A549 (cell line): ENCODE data around the gene WWC1. TPM values are rescaled to one million over a fixed set of nuclear protein-coding genes. Genes with fewer than 3 reads are reported as not detected.

ENCODE experiments used
- ATAC-seq, 2 experiments: fragments of 200-7000 bp in 1 of 2; fragments of >200 bp in 1 of 2; cut with Nextera tagmentation in 1 of 2; cut with Tn5 transposase in 1 of 2; 3 replicates each; pipeline versions ENCODE4 v1.8.0 to v1.9.1; 2018 to 2020; ENCODE audit warnings: mild to moderate bottlenecking in 1 of 2, moderate library complexity in 1 of 2
- CTCF ChIA-PET: fragments of 300-600 bp; sonication (Branson Sonifier 250); formaldehyde crosslinking; extraction: SDS; loops from one replicate; lab custom pipeline; 2021; ENCODE audit warnings: antibody characterized with exemption, inconsistent platforms; lab: Yijun Ruan, JAX
- POLR2A ChIA-PET: fragments of 350-600 bp; formaldehyde crosslinking; extraction: SDS; loops from one replicate; lab custom pipeline; 2021; ENCODE audit warnings: antibody characterized with exemption, inconsistent platforms; lab: Yijun Ruan, JAX
- DNase-seq, 2 experiments: peaks; one replicate each; pipeline versions ENCODE4 v3.0.0 to v3.0.0-alpha.2; 2011 to 2016; ENCODE audit warnings: low read depth in 1 of 2, low spot score in 1 of 2
- FAIRE-seq: peaks from 2 replicates; lab custom pipeline; 2011; peaks lifted over from hg19 to GRCh38; lab: Jason Lieb, UNC
- H3K27ac ChIP-seq, 2 experiments: fragments of >200 bp; sonication (Bioruptor Twin); formaldehyde crosslinking; 3 replicates each; pipeline ENCODE4 v1.5.1; 2016 to 2017
- H3K4me1 ChIP-seq: fragments of >200 bp; sonication (Bioruptor Twin); formaldehyde crosslinking; 3 replicates; pipeline ENCODE4 v1.6.1; 2016
- H3K4me2 ChIP-seq: fragments of >200 bp; sonication (Bioruptor Twin); formaldehyde crosslinking; 3 replicates; pipeline ENCODE4 v1.6.1; 2016
- H3K4me3 ChIP-seq: fragments of >200 bp; sonication (Bioruptor Twin); formaldehyde crosslinking; 3 replicates; pipeline ENCODE4 v1.5.1; 2016
- H3K9me3 ChIP-seq: fragments of >200 bp; sonication (Bioruptor Twin); formaldehyde crosslinking; 3 replicates; pipeline ENCODE4 v1.6.1; 2016
- CBX2 ChIP-seq: fragments of 200-600 bp; sonication (generic); IDR thresholded peaks from 2 replicates; pipeline ENCODE4 v1.6.1; 2016; ENCODE audit warnings: low read depth, mild to moderate bottlenecking, borderline replicate concordance
- CEBPB ChIP-seq, 2 experiments: fragments of >200 bp in 1 of 2; sonication (Bioruptor Twin) in 1 of 2; formaldehyde crosslinking in 1 of 2; IDR thresholded peaks; 2 replicates each; pipeline ENCODE4 v1.6.1; 2012 to 2016
- FOSB ChIP-seq: fragments of 250-450 bp; sonication (Bioruptor Pico); IDR thresholded peaks from 2 replicates; pipeline ENCODE4 v1.5.0; 2020; ENCODE audit warnings: mild to moderate bottlenecking, moderate library complexity
- FOXS1 ChIP-seq: fragments of 250-450 bp; sonication (Bioruptor Pico); IDR thresholded peaks from 2 replicates; pipeline ENCODE4 v1.5.0; 2020; ENCODE audit warnings: mild to moderate bottlenecking, moderate library complexity
- GATA3 ChIP-seq: IDR thresholded peaks from 2 replicates; pipeline ENCODE4 v1.6.1; 2012; ENCODE audit warnings: borderline replicate concordance
- HEYL ChIP-seq: fragments of 250-450 bp; sonication (Bioruptor Pico); IDR thresholded peaks from 2 replicates; pipeline ENCODE4 v1.8.0; 2021; ENCODE audit warnings: mild to moderate bottlenecking, moderate library complexity
- HOXA7 ChIP-seq: fragments of 250-450 bp; sonication (Bioruptor Pico); IDR thresholded peaks from 2 replicates; pipeline ENCODE4 v1.5.0; 2020; ENCODE audit warnings: mild to moderate bottlenecking, moderate library complexity
- HOXB13 ChIP-seq: fragments of 250-450 bp; sonication (Bioruptor Pico); IDR thresholded peaks from 2 replicates; pipeline ENCODE4 v1.5.0; 2020; ENCODE audit warnings: low read depth, mild to moderate bottlenecking, moderate library complexity
- MAFK ChIP-seq: fragments of 450-650 bp; IDR thresholded peaks from 2 replicates; pipeline ENCODE4 v1.6.1; 2014; ENCODE audit not compliant: partially characterized antibody
- MYC ChIP-seq: IDR thresholded peaks from 2 replicates; pipeline ENCODE4 v1.6.1; 2012; ENCODE audit warnings: mild to moderate bottlenecking, inconsistent platforms, low read length, improper control_type of control experiment, borderline replicate concordance
- NFE2L2 ChIP-seq: fragments of 150-350 bp; conservative IDR thresholded peaks from 2 replicates; pipeline ENCODE4 v1.6.1; 2014; ENCODE audit warnings: low read length
- PHF8 ChIP-seq: fragments of 200-600 bp; sonication (generic); IDR thresholded peaks from 2 replicates; pipeline ENCODE4 v1.6.1; 2016; ENCODE audit warnings: low read depth, mild to moderate bottlenecking, antibody characterized with exemption, moderate library complexity, borderline replicate concordance
- RAD21 ChIP-seq, 2 experiments: fragments of >200 bp in 1 of 2; sonication (Bioruptor Twin) in 1 of 2; formaldehyde crosslinking in 1 of 2; IDR thresholded peaks in 1 of 2; conservative IDR thresholded peaks in 1 of 2; 2 replicates in 1 of 2; 3 replicates in 1 of 2; pipeline ENCODE4 v1.6.1; 2012 to 2018; ENCODE audit warnings: inconsistent platforms in 1 of 2
- RFX5 ChIP-seq: fragments of 450-650 bp; IDR thresholded peaks from 2 replicates; pipeline ENCODE4 v1.7.1; 2014; ENCODE audit warnings: antibody characterized with exemption, mild to moderate bottlenecking, moderate library complexity
- SREBF2 ChIP-seq: fragments of 450-650 bp; IDR thresholded peaks from 2 replicates; pipeline ENCODE4 v1.6.1; 2014; ENCODE audit warnings: mild to moderate bottlenecking, moderate library complexity
- TFCP2L1 ChIP-seq: fragments of 250-450 bp; sonication (Bioruptor Pico); IDR thresholded peaks from 2 replicates; pipeline ENCODE4 v1.5.0; 2021; ENCODE audit warnings: mild to moderate bottlenecking
- TP53 ChIP-seq: fragments of 250-450 bp; sonication (Bioruptor Pico); IDR thresholded peaks from 2 replicates; pipeline ENCODE4 v1.5.0; 2021; ENCODE audit warnings: mild to moderate bottlenecking, moderate library complexity
- ZC3H11A ChIP-seq: fragments of 450-650 bp; IDR thresholded peaks from 2 replicates; pipeline ENCODE4 v1.6.1; 2014; ENCODE audit warnings: antibody characterized with exemption, mild to moderate bottlenecking
- ZSCAN20 ChIP-seq: fragments of 250-450 bp; sonication (Bioruptor Pico); IDR thresholded peaks from 2 replicates; pipeline ENCODE4 v1.8.0; 2022; ENCODE audit warnings: mild to moderate bottlenecking, moderate library complexity
- WGBS: methylation state at CpG from one replicate; pipeline ENCODE4 v1.1.6; 2017; ENCODE audit errors: missing lambda C conversion rate; 5-methylcytosine and 5-hydroxymethylcytosine counted together
- polyA plus RNA-seq, 4 experiments: library from polyadenylated mRNA; depleted of rRNA in 3 of 4; stranded (reverse); fragments of >200 nt; fragmentation: RNase III in 1 of 4; extraction: RNeasy Plus Mini Kit Qiagen cat#74134 plus additional on column Dnase treatment in 1 of 4; gene quantifications; 2 replicates in 3 of 4; 3 replicates in 1 of 4; pipeline ENCODE4 v1.2.3, GENCODE V29; 2011 to 2017
- TF ChIP-seq, protein P1 (sequence below): fragments of >200 bp; sonication (Bioruptor Twin); formaldehyde crosslinking; IDR thresholded peaks from 3 replicates; pipeline ENCODE4 v1.6.1; 2016
- TF ChIP-seq, protein P2 (sequence below): IDR thresholded peaks from 2 replicates; pipeline ENCODE4 v1.6.1; 2012
- TF ChIP-seq, protein P3 (sequence below): fragments of >200 bp; sonication (Bioruptor Twin); formaldehyde crosslinking; IDR thresholded peaks from 2 replicates; pipeline ENCODE4 v1.6.1; 2016
- TF ChIP-seq, protein P4 (sequence below): fragments of 250-450 bp; sonication (Bioruptor Pico); IDR thresholded peaks from 2 replicates; pipeline ENCODE4 v1.5.0; 2020; ENCODE audit warnings: low read depth, mild to moderate bottlenecking, moderate library complexity
- TF ChIP-seq, protein P5 (sequence below): fragments of 450-650 bp; IDR thresholded peaks from 2 replicates; pipeline ENCODE4 v1.6.1; 2014; ENCODE audit warnings: antibody characterized with exemption

Gene WWC1
- polyA plus RNA-seq, 2 of the 4 experiments (the other 2 are of a cell fraction), result 88.5 to 98.1 TPM

DNA sequence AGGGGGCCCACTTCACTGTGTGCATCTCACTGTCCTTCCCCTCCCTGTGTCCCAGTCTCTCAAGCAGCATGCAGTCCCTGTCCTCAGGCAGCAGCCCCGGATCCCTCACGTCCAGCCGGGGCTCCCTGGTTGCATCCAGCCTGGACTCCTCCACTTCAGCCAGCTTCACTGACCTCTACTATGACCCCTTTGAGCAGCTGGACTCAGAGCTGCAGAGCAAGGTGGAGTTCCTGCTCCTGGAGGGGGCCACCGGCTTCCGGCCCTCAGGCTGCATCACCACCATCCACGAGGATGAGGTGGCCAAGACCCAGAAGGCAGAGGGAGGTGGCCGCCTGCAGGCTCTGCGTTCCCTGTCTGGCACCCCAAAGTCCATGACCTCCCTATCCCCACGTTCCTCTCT, 132.0 kb downstream of the WWC1 start:
- DNase-seq (no peak), ATAC-seq (no peak), FAIRE-seq (no peak)
- peak overlapping the region; percentile 42; the same call in 2 of the 3 replicates for H3K4me2 ChIP-seq
- no peak overlapping the region for H3K4me3 ChIP-seq
- CTCF ChIA-PET, result interaction anchor here (0.7 to 3.5 kb wide), 6 partner anchors 12 to 306 kb away, joined by 3 to 34 read pairs (median 4); no protein-coding TSS in a partner anchor
- POLR2A ChIA-PET, result no interaction called here
- H3K4me1 ChIP-seq, result peaks cover 34% of the 10 kb centered on the region
- 85% methylated on average over 7 of the region's 9 CpGs for whole genome bisulfite sequencing
- peak overlapping the region; percentile 24 to 80; a peak in 4 of 6 replicates for H3K27ac ChIP-seq
- H3K9me3 ChIP-seq, result no peaks in the 10 kb centered on the region
- TF ChIP-seq GATA3 (no peak), CBX2 (no peak), MYC (no peak), ZC3H11A (no peak), TFCP2L1 (CRISPR knock-in tag) (no peak), SREBF2 (no peak), RAD21 (conservative IDR thresholded peaks at IDR 0.05 in 1 of 2, IDR thresholded peaks at IDR 0.05 in 1 of 2) (no peak), HOXB13 (CRISPR knock-in tag) (no peak), NFE2L2 (no peak), RFX5 (no peak)
- TF ChIP-seq, protein P1, sequence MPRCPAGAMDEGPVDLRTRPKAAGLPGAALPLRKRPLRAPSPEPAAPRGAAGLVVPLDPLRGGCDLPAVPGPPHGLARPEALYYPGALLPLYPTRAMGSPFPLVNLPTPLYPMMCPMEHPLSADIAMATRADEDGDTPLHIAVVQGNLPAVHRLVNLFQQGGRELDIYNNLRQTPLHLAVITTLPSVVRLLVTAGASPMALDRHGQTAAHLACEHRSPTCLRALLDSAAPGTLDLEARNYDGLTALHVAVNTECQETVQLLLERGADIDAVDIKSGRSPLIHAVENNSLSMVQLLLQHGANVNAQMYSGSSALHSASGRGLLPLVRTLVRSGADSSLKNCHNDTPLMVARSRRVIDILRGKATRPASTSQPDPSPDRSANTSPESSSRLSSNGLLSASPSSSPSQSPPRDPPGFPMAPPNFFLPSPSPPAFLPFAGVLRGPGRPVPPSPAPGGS, result no peak
- TF ChIP-seq, protein P2, sequence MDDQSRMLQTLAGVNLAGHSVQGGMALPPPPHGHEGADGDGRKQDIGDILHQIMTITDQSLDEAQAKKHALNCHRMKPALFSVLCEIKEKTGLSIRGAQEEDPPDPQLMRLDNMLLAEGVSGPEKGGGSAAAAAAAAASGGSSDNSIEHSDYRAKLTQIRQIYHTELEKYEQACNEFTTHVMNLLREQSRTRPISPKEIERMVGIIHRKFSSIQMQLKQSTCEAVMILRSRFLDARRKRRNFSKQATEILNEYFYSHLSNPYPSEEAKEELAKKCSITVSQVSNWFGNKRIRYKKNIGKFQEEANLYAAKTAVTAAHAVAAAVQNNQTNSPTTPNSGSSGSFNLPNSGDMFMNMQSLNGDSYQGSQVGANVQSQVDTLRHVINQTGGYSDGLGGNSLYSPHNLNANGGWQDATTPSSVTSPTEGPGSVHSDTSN, result no peak
- TF ChIP-seq, protein P3, sequence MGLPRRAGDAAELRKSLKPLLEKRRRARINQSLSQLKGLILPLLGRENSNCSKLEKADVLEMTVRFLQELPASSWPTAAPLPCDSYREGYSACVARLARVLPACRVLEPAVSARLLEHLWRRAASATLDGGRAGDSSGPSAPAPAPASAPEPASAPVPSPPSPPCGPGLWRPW, result no peak
- TF ChIP-seq, protein P4, sequence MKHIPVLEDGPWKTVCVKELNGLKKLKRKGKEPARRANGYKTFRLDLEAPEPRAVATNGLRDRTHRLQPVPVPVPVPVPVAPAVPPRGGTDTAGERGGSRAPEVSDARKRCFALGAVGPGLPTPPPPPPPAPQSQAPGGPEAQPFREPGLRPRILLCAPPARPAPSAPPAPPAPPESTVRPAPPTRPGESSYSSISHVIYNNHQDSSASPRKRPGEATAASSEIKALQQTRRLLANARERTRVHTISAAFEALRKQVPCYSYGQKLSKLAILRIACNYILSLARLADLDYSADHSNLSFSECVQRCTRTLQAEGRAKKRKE (CRISPR knock-in tag), result no peak

DNA sequence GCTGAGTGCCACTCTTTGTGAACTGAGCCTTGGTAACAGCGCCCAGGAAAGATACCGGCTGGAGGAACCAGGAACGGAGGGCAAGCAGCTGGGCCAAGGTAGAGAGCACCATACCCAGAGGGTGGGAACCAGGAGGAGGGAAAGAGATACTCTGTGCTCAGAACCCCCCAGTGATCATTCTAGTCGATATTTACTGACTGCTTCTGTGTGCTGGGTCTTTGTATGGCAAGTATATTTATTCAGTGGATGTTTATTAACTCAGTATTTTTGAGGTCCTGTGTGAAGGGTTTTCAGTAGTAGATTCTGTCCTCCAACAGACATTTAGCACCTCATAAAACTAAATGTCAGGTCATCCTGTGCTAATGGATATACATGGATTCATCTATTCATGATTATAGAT, 132.5 kb downstream of the WWC1 start:
- FAIRE-seq, result no peak
- Histone ChIP-seq H3K4me3 (no peak overlapping the region), H3K27ac (peak overlapping the region; percentile 24 to 80; a peak in 5 of 6 replicates), H3K4me1 (peaks cover 34% of the 10 kb centered on the region), H3K4me2 (peak overlapping the region; percentile 42), H3K9me3 (no peaks in the 10 kb centered on the region)
- CTCF ChIA-PET, result interaction anchor here (1.1 to 3.5 kb wide), 4 partner anchors 66 to 155 kb away, joined by 3 to 34 read pairs (median 4); no protein-coding TSS in a partner anchor
- no peak for ATAC-seq
- TF ChIP-seq CEBPB (IDR thresholded peaks at IDR 0.05) (no peak), RFX5 (no peak), TP53 (no peak), ZSCAN20 (CRISPR knock-in tag) (no peak), HEYL (no peak), FOSB (no peak), FOXS1 (CRISPR knock-in tag) (no peak), HOXA7 (no peak), ZC3H11A (no peak), MAFK (no peak), NFE2L2 (no peak), PHF8 (no peak)
- TF ChIP-seq, protein P1, result no peak
- TF ChIP-seq, protein P2, result no peak
- TF ChIP-seq, protein P5, sequence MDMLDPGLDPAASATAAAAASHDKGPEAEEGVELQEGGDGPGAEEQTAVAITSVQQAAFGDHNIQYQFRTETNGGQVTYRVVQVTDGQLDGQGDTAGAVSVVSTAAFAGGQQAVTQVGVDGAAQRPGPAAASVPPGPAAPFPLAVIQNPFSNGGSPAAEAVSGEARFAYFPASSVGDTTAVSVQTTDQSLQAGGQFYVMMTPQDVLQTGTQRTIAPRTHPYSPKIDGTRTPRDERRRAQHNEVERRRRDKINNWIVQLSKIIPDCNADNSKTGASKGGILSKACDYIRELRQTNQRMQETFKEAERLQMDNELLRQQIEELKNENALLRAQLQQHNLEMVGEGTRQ, result no peak
- TF ChIP-seq, protein P3, result no peak
- POLR2A ChIA-PET, result no interaction called here
- DNase-seq, result no peak
- WGBS, result 66% methylated on average over 4 of the region's 4 CpGs
